H7 (cell line): Measurements from ENCODE around the gene NUDT6. TPM values are rescaled to one million over a fixed set of nuclear protein-coding genes. Genes with fewer than 3 reads are reported as not detected.
"Not testable (repeated sequence)": the region's sequence is repeated elsewhere in the genome, so short reads cannot be mapped to it uniquely, and the experiment has no call there.

Experiments used
- DNase-seq: peaks from one replicate; pipeline ENCODE4 v3.0.0; 2012
- H3K27me3 ChIP-seq: 2 replicates; pipeline ENCODE4 v1.6.0; 2011; ENCODE audit warnings: mild to moderate bottlenecking, low read length; ENCODE audit not compliant: control insufficient read depth, insufficient read depth
- H3K36me3 ChIP-seq: replicated peaks from 2 replicates; pipeline ENCODE4 v1.5.1; 2011; ENCODE audit warnings: low read length; ENCODE audit not compliant: control insufficient read depth, insufficient read depth
- H3K4me3 ChIP-seq: 2 replicates; pipeline ENCODE4 v1.5.1; 2011; ENCODE audit warnings: low read depth, mild to moderate bottlenecking, control low read depth, low read length, moderate library complexity; ENCODE audit not compliant: insufficient read depth
- total RNA-seq: library from RNA; depleted of rRNA; stranded (reverse); fragments of >200 nt; shearing (Covaris generic); gene quantifications from 2 replicates; pipeline ENCODE4 v1.2.3, GENCODE V29; 2014

NUDT6 gene
- total RNA-seq, 1 experiment from 2014 or later = 9.9 TPM

DNA sequence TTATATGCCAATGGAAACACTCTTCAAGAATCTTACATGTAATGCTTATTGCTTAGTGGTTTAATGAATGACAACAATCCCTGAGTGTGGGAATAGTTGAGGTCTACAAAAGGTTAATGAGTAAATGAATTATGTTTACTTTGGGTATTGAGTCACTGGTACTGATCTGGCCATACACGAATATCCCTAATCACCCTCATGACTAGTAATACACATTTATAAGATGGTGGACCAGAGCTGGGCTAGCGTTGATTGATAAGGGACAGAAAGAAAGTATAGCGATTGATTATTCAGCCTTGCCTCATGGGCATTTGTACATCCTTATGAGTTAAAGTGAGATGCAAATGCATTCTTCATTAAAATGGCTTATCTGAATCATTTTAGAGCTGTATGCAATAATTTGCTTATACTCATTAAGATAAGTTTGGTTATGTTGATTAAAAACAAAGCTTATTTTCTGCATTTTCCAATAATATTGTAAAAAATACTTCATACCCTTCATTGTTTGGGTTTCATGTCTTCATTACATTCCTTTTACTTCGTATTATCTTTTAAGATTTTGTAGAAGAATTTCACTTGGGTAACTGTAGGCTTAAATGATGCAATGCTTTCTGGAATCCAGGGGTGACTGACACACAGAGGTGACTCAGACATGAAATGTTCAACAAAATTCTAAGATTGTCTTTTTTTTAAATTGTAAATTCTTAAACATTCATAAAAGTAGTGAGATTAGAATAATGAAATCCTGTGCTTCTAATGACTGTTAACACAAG is 48.4 kb downstream of the NUDT6 start:
- Histone ChIP-seq H3K36me3 (peaks cover 17% of the 10 kb centered on the region), H3K4me3 (no peak overlapping the region), H3K27me3 (no peaks in the 10 kb centered on the region)
- no peak for DNase-seq

DNA sequence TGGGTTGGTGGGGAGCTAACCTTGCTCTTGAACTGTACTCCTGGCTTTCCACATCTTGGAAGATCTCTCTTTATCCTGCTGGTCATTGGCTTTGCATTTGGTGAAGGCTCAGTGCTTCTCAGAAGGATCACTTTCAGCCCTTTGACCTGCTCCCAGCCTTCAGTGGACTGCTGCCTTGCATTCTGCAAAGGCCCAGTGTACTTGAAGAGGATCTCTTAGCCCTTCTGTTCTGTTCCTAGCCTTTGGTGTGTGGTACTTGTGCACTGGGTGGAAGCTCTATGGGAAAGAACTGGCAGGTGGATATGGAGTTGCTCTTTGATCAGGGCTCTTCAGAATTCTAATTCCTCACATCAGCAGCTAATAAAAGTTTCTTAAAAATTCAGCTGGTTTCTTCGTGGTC is 49.3 kb downstream of the NUDT6 start:
- H3K27me3 ChIP-seq = no peaks in the 10 kb centered on the region
- peaks cover 15% of the 10 kb centered on the region for H3K36me3 ChIP-seq
- DNase-seq = no peak
- no peak overlapping the region for H3K4me3 ChIP-seq

- not testable (repeated sequence) for H3K27me3 ChIP-seq
These were observed 54.2 kb downstream of the NUDT6 start for GRCh38 chr4:122868235-122868634.

DNA sequence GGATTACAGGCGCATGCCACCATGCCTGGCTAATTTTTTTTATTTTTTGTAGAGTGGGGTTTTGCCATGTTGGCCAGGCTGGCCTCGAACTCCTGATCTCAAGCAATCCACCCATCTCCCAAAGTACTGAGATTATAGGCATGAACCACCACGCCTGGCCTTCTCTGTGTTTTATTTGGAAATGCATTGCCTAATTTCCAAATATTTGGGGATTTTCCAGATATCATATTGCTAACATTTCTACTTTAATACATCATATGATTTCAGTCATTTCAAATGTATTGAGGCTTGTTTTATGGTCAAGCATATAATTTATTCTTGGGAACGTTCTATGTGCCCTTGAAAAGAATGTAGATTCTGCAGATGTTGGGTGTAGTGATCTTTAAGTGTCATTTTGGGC is 57.0 kb downstream of the NUDT6 start:
- H3K27me3 ChIP-seq = no peaks in the 10 kb centered on the region
- no peaks in the 10 kb centered on the region for H3K36me3 ChIP-seq
- DNase-seq = no peak

More at GRCh38 chr4:122868235-122868634, 54.2 kb downstream of the NUDT6 start:
- H3K4me3 ChIP-seq, DNase-seq, H3K36me3 ChIP-seq: not testable (repeated sequence)

DNA sequence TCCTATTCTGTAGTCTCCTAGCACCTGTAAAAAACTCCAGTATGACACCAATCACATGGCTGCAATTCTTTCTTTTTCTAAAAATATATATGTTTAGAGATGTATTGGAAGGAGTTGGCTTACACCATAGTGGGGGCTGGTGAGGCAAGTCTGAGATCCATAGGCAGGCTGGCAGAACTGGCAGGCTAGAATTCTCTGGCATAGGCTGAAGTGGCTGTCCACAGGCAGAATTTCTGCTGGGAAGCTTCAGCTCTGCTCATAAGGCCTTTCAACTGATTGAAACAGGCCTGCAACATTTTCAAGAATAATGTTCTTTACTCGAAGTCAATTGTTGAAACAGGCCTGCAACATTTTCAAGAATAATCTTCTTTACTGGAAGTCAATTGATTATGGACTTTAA is 58.8 kb downstream of the NUDT6 start:
- H3K4me3 ChIP-seq = no peak overlapping the region
- no peaks in the 10 kb centered on the region for H3K36me3 ChIP-seq
- DNase-seq = no peak
- no peaks in the 10 kb centered on the region for H3K27me3 ChIP-seq

More for the DNA sequence above, 57.0 kb downstream of the NUDT6 start:
- H3K4me3 ChIP-seq = no peak overlapping the region

DNA sequence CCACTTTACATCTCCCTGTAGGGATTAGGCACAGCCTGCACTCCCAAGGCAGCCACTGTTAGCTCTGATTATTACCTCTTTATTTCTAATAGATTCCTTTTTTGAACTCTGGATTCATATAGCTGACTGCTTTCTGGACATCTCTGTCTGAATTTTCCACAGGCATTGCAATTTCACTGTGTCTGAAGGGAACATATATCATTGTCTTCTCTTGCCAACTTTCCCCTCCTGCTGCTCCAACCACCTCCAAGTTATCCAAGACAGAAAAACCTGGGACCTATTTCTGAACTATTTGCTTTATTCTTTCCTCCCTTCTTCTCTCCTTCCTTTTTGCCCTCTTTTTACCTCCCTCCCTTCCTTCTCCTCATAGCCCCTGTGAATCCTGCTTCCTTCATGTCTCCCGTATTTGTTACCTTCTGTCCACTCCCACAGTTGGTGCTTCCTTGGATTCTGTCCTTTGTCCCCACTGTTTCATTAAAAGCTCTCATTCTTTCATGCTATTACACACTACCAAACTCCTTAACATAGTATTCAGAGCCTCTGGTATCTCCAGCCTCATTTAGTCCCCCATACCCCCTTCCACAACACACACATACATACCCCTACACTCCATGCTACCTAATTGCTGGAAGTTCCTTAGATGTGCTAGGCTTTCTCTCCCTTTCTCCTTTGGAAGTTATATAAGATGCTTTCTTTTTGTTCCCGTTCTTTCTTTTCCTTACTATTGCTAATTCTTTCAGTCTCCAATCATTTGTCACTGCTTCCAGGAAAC is 61.0 kb downstream of the NUDT6 start:
- H3K4me3 ChIP-seq = no peak overlapping the region

GRCh38 chr4:122858705-122859104 is 63.7 kb downstream of the NUDT6 start:
- H3K27me3 ChIP-seq = no peaks in the 10 kb centered on the region
- no peak for DNase-seq
- H3K36me3 ChIP-seq = no peaks in the 10 kb centered on the region
- no peak overlapping the region for H3K4me3 ChIP-seq

More for the DNA sequence above, 61.0 kb downstream of the NUDT6 start:
- Histone ChIP-seq H3K27me3 (no peaks in the 10 kb centered on the region), H3K36me3 (no peaks in the 10 kb centered on the region)
- no peak for DNase-seq

DNA sequence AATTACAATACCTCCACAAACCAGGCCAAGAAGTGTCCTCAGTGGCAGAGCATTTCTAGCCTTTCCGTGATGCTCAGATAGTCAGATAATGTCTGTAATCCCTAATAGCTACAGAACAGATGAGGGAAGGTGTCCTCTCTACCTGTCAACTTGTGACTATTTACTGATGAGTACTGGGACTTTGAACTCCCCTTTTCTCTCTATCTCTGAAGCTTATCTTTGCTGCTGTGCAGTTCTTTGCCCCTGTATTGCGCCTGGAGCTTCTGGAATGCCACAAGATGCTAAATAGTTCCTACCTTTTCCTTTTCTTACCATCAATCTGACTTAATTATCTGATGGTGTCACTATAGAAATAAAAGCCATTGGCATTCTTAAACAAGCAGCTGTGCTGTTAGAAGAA is 65.2 kb downstream of the NUDT6 start:
- Histone ChIP-seq H3K27me3 (no peaks in the 10 kb centered on the region), H3K36me3 (no peaks in the 10 kb centered on the region), H3K4me3 (no peak overlapping the region)
- DNase-seq = no peak

DNA sequence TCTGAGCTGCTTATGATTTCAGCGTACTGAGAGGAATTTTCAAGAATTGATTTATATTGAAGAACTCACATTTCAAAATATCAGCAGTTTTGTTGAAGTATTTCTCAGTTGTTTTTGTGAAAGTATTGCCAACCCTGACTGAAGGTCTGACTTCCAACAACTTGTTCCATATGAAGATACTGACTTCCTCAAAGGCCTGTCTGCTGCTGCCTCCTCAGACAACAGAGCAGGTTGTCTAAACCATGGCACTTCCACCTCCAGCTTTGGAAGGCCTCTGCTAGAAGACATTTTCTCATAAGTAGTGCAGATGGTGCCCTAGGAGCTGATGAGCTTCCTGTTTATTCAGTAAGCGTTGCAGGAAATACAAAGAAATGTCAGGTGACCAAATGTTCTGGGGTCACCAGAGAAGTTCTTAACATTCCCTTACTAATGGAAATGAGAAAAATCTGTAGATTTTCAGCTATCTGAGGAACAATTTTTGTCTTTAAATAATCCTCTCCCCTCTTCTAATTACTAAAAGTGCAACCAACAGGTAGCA is 67.0 kb downstream of the NUDT6 start:
- no peak for DNase-seq
- Histone ChIP-seq H3K27me3 (no peaks in the 10 kb centered on the region), H3K4me3 (no peak overlapping the region), H3K36me3 (no peaks in the 10 kb centered on the region; the same call in 1 of the 2 replicates)

DNA sequence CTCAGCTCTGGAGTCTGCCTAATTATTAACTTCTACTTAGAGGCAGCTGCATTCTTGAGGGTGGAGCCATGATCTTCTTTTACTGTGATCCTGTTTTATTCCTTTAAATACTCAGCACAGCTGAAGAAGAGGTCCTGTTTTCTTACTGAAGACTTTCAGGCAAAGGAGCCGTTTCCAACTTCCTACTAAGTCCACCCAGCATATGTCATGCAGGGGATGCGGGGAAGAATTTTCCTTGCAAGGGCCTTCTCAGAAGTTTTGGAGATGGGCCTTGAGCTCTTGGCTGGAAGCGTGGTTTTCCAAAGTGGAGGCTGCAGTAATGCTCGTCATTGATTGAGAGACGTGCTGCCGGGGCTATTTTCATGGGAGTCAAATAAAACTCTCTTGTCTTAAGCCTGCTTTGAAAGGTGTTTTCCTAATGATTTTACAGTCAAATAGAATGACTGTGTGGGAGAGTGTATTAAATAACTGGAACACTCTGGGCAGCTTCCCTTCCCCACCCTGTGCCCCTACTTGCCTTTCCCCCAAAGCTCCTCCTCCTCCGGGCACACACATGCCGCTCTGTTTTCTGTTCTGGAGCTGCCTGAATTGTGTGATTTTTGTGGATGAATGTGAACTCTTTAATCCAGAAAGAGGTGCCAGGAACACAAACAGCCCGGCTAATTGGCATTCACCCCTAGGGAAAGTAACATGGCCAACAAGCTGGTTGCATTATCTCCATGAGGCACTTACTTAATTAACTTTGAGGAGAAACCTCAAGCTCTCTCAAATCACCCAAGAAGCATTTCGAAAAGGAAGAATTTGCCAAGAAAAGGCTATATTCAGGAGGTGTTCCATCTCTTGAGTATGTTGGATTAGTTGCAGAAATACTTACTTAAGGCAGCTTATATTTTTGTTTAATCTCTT is 67.7 kb downstream of the NUDT6 start:
- H3K4me3 ChIP-seq = no peak overlapping the region
- DNase-seq = no peak

DNA sequence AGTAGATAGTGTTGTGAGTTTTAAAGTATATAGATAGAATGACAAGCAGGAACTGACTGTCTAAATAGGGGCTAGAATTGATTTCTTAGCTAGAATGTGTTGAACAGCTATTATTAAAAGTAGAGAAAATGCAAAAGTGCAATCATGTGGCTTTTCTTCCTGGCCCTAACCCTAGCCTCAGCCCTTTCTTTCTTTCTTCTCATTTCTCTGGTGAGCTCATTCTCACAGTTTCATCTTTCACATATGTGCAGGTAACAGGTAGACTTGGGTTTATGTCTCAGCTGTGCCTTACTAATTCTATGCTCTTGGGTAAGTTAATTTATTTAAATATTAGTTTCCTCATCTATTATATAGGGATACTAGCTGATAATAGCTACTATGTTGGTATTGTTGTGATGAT is 70.8 kb downstream of the NUDT6 start:
- no peak for DNase-seq
- H3K27me3 ChIP-seq = no peaks in the 10 kb centered on the region
- H3K4me3 ChIP-seq = no peak overlapping the region
- peaks cover 5% of the 10 kb centered on the region; the same call in 1 of the 2 replicates for H3K36me3 ChIP-seq

More for the DNA sequence above, 67.7 kb downstream of the NUDT6 start:
- H3K36me3 ChIP-seq = no peaks in the 10 kb centered on the region; the same call in 1 of the 2 replicates
- no peaks in the 10 kb centered on the region for H3K27me3 ChIP-seq

DNA sequence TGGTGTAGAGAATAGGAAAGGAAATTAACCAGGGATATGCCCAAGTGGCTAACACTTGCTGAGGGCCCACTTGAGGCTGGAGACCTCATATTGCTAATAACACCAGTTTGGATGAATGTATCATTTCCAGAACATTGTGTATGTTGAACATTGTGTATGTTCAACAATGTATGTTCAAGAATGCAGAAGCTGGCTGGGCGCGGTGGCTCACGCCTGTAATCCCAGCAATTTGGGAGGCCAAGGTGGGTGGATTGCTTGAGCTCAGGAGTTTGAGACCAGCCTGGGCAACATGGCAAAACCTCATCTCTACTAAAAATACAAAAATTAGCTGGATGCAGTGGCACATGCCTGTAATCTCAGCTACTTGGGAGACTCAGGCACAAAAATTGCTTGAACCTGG is 72.6 kb downstream of the NUDT6 start:
- H3K36me3 ChIP-seq, H3K27me3 ChIP-seq, DNase-seq, H3K4me3 ChIP-seq: not testable (repeated sequence)

- Histone ChIP-seq H3K36me3 (peaks cover 5% of the 10 kb centered on the region; the same call in 1 of the 2 replicates), H3K4me3 (no peak overlapping the region), H3K27me3 (no peaks in the 10 kb centered on the region)
- no peak for DNase-seq
These were observed 74.5 kb downstream of the NUDT6 start for GRCh38 chr4:122847931-122848330.

GRCh38 chr4:122845760-122846159 is 76.6 kb downstream of the NUDT6 start:
- Histone ChIP-seq H3K4me3 (no peak overlapping the region), H3K27me3 (no peaks in the 10 kb centered on the region), H3K36me3 (0 out of 2 replicates have a peak, but pooled peaks cover 5% of the 10 kb centered on the region)
- no peak for DNase-seq
